Stomach (tissue), 4 donors: Measurements from ENCODE around the gene LMCD1.

Experiments used
- CTCF ChIP-seq, 7 experiments: fragments of 450-650 bp in 4 of 7; fragments of 200-600 bp in 3 of 7; sonication (generic) in 3 of 7; IDR thresholded peaks; one replicate each; pipeline ENCODE4 v1.5.1; 2016 to 2019; ENCODE audit warnings: antibody characterized with exemption in 7 of 7, control low read depth in 2 of 7, mild to moderate bottlenecking in 1 of 7
- POLR2A ChIP-seq, 4 donors: fragments of 450-650 bp; IDR thresholded peaks; one replicate each; pipeline ENCODE4 v1.6.1; 2016; ENCODE audit warnings: antibody characterized with exemption in 4 of 4, control low read depth in 2 of 4, mild to moderate bottlenecking in 1 of 4, moderate library complexity in 1 of 4
- POLR2AphosphoS5 ChIP-seq, 3 donors: sonication (generic); formaldehyde crosslinking; IDR thresholded peaks; one replicate each; pipeline ENCODE4 v1.6.1; 2016; ENCODE audit warnings: antibody characterized with exemption in 3 of 3

- no peak for TF ChIP-seq CTCF (IDR thresholded peaks at IDR 0.05)
- no peak for TF ChIP-seq POLR2A (IDR thresholded peaks at IDR 0.05)
- TF ChIP-seq POLR2AphosphoS5 (IDR thresholded peaks at IDR 0.05): no peak
These were observed 79.8 kb downstream of the LMCD1 start for GRCh38 chr3:8581373-8581772.
